A549 (cell line): ENCODE results near the gene KCNQ5.

Source experiments
- CTCF ChIP-seq: fragments of >200 bp; sonication (Bioruptor Twin); formaldehyde crosslinking; IDR thresholded peaks from 3 replicates; pipeline ENCODE4 v1.5.1; 2016
- FOSB ChIP-seq: fragments of 250-450 bp; sonication (Bioruptor Pico); IDR thresholded peaks from 2 replicates; pipeline ENCODE4 v1.5.0; 2020; ENCODE audit warnings: mild to moderate bottlenecking, moderate library complexity
- HEYL ChIP-seq: fragments of 250-450 bp; sonication (Bioruptor Pico); IDR thresholded peaks from 2 replicates; pipeline ENCODE4 v1.8.0; 2021; ENCODE audit warnings: mild to moderate bottlenecking, moderate library complexity
- KDM1A ChIP-seq: fragments of 200-600 bp; sonication (generic); IDR thresholded peaks from 2 replicates; pipeline ENCODE4 v1.6.1; 2016; ENCODE audit warnings: low read depth, mild to moderate bottlenecking
- MAZ ChIP-seq: fragments of 150-350 bp; IDR thresholded peaks from 2 replicates; pipeline ENCODE4 v1.6.1; 2014; ENCODE audit warnings: antibody characterized with exemption, low read depth, low read length, borderline replicate concordance
- PBX3 ChIP-seq: IDR thresholded peaks from 2 replicates; pipeline ENCODE4 v1.6.1; 2012
- TP53 ChIP-seq: fragments of 250-450 bp; sonication (Bioruptor Pico); IDR thresholded peaks from 2 replicates; pipeline ENCODE4 v1.5.0; 2021; ENCODE audit warnings: mild to moderate bottlenecking, moderate library complexity
- ZC3H11A ChIP-seq: fragments of 450-650 bp; IDR thresholded peaks from 2 replicates; pipeline ENCODE4 v1.6.1; 2014; ENCODE audit warnings: antibody characterized with exemption, mild to moderate bottlenecking
- TF ChIP-seq, protein P1 (sequence below): fragments of >200 bp; sonication (Bioruptor Twin); formaldehyde crosslinking; IDR thresholded peaks from 3 replicates; pipeline ENCODE4 v1.6.1; 2016

GRCh38 chr6:72620871-72621290, 983 bp upstream of the KCNQ5 start:
- no peak for TF ChIP-seq MAZ
- no peak for TF ChIP-seq KDM1A
- TF ChIP-seq PBX3: no peak
- TF ChIP-seq, protein P1, sequence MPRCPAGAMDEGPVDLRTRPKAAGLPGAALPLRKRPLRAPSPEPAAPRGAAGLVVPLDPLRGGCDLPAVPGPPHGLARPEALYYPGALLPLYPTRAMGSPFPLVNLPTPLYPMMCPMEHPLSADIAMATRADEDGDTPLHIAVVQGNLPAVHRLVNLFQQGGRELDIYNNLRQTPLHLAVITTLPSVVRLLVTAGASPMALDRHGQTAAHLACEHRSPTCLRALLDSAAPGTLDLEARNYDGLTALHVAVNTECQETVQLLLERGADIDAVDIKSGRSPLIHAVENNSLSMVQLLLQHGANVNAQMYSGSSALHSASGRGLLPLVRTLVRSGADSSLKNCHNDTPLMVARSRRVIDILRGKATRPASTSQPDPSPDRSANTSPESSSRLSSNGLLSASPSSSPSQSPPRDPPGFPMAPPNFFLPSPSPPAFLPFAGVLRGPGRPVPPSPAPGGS: no peak
- TF ChIP-seq ZC3H11A: no peak
- no peak for TF ChIP-seq CTCF
- TF ChIP-seq TP53: no peak
- no peak for TF ChIP-seq FOSB (CRISPR knock-in tag)
- no peak for TF ChIP-seq HEYL (CRISPR knock-in tag)
